Peyer's patch (tissue), 4 donors: ENCODE measurements around the gene DEGS1.

ENCODE experiments used
- CTCF ChIP-seq, 6 experiments: fragments of 450-650 bp in 4 of 6; fragments of 200-600 bp in 2 of 6; sonication (generic) in 1 of 6; IDR thresholded peaks; one replicate each; pipeline ENCODE4 v1.5.1; 2017 to 2019; ENCODE audit warnings: antibody characterized with exemption in 6 of 6, mild to moderate bottlenecking in 3 of 6, moderate library complexity in 1 of 6
- POLR2A ChIP-seq, 2 donors: fragments of 450-650 bp; IDR thresholded peaks; one replicate each; pipeline ENCODE4 v1.5.1; 2017; ENCODE audit warnings: antibody characterized with exemption in 2 of 2, mild to moderate bottlenecking in 2 of 2, moderate library complexity in 2 of 2

- TF ChIP-seq CTCF (IDR thresholded peaks at IDR 0.05) = no peak
- TF ChIP-seq POLR2A (IDR thresholded peaks at IDR 0.05) = no peak
Observed at GRCh38 chr1:224149709-224150108, 33.3 kb upstream of the DEGS1 start.
